ENCODE measurements around the gene PIEZO2.
"Not testable (repeated sequence)": the region's sequence is repeated elsewhere in the genome, so short reads cannot be mapped to it uniquely, and the experiment has no call there.

The PIEZO2 gene

GRCh38 chr18:11149441-11150270 is at the start of gene PIEZO2:
Gene PIEZO2 (minus strand): TSS chr18:11149569. CDS start chr18:11148588, 981 bp downstream.
- DNase-seq (ENCODE audit: insufficient read length, low spot score), result no peak

GRCh38 chr18:11183637-11184036 is 34.3 kb upstream of the PIEZO2 start:
- DNase-seq (ENCODE audit: insufficient read length, low spot score), result no peak
- TF ChIP-seq CTCF (IDR thresholded peaks at IDR 0.05; ENCODE audit: insufficient read depth, missing control alignments), result no peak
- no peak for FAIRE-seq

More at GRCh38 chr18:11149441-11150270, at the start of gene PIEZO2:
- TF ChIP-seq CTCF (IDR thresholded peaks at IDR 0.05; ENCODE audit: insufficient read depth, missing control alignments), result no peak
- FAIRE-seq, result no peak

GRCh38 chr18:11181629-11182028 is 32.3 kb upstream of the PIEZO2 start:
- not testable (repeated sequence) for FAIRE-seq; DNase-seq (ENCODE audit: insufficient read length, low spot score)

- no peak for DNase-seq (ENCODE audit: insufficient read length, low spot score)
- no peak for FAIRE-seq
- no peak for TF ChIP-seq CTCF (IDR thresholded peaks at IDR 0.05; ENCODE audit: insufficient read depth, missing control alignments)
Measured at GRCh38 chr18:11179959-11180519, 30.7 kb upstream of the PIEZO2 start.

- TF ChIP-seq CTCF (IDR thresholded peaks at IDR 0.05; ENCODE audit: insufficient read depth, missing control alignments), result no peak
- FAIRE-seq, result no peak
- DNase-seq (ENCODE audit: insufficient read length, low spot score), result no peak
Measured at GRCh38 chr18:11178951-11179549, 29.7 kb upstream of the PIEZO2 start.

GRCh38 chr18:11177382-11177781 is 28.0 kb upstream of the PIEZO2 start:
- TF ChIP-seq CTCF (IDR thresholded peaks at IDR 0.05; ENCODE audit: insufficient read depth, missing control alignments), result no peak
- FAIRE-seq (no peak), DNase-seq (ENCODE audit: insufficient read length, low spot score) (no peak)

GRCh38 chr18:11176481-11176881 is 27.1 kb upstream of the PIEZO2 start:
- DNase-seq (ENCODE audit: insufficient read length, low spot score) (no peak), FAIRE-seq (no peak)
- no peak for TF ChIP-seq CTCF (IDR thresholded peaks at IDR 0.05; ENCODE audit: insufficient read depth, missing control alignments)

Data from D721Med (cell line).